Neural progenitor cell (in vitro differentiated cells): ENCODE measurements around the gene CHRM5. TPM values are rescaled to one million over a fixed set of nuclear protein-coding genes. Genes with fewer than 3 reads are reported as not detected.

ENCODE experiments used
- DNase-seq: peaks from one replicate; pipeline ENCODE4 v3.0.0-alpha.2; 2016; ENCODE audit warnings: low spot score
- H2AFZ ChIP-seq: fragments of 200-600 bp; sonication (generic); replicated peaks from 2 replicates; pipeline ENCODE4 v1.6.1; 2016; ENCODE audit warnings: antibody characterized with exemption
- H3F3A ChIP-seq: fragments of 200-600 bp; sonication (generic); 2 replicates; pipeline ENCODE4 v1.6.1; 2016; ENCODE audit warnings: antibody characterized with exemption, low read depth
- H3K27ac ChIP-seq: fragments of 200-600 bp; sonication (generic); 2 replicates; pipeline ENCODE4 v1.5.1; 2016; ENCODE audit warnings: mild to moderate bottlenecking
- H3K27me3 ChIP-seq: fragments of 200-600 bp; sonication (generic); 2 replicates; pipeline ENCODE4 v1.6.1; 2016; ENCODE audit warnings: mild to moderate bottlenecking, moderate library complexity
- H3K36me3 ChIP-seq: fragments of 200-600 bp; sonication (generic); 2 replicates; pipeline ENCODE4 v1.5.1; 2016
- H3K4me1 ChIP-seq: fragments of 200-600 bp; sonication (generic); 2 replicates; pipeline ENCODE4 v1.6.1; 2016; ENCODE audit warnings: mixed run types
- H3K4me2 ChIP-seq: fragments of 200-600 bp; sonication (generic); 2 replicates; pipeline ENCODE4 v1.6.1; 2016
- H3K4me3 ChIP-seq: fragments of 200-600 bp; sonication (generic); 2 replicates; pipeline ENCODE4 v1.5.1; 2016
- H3K79me2 ChIP-seq: fragments of 200-600 bp; sonication (generic); 2 replicates; pipeline ENCODE4 v1.6.1; 2016; ENCODE audit warnings: low read depth
- H3K9ac ChIP-seq: fragments of 200-600 bp; sonication (generic); 2 replicates; pipeline ENCODE4 v1.6.1; 2016
- H3K9me3 ChIP-seq: fragments of 200-600 bp; sonication (generic); 2 replicates; pipeline ENCODE4 v1.5.1; 2016; ENCODE audit warnings: low read depth
- H4K20me1 ChIP-seq: fragments of 200-600 bp; sonication (generic); 2 replicates; pipeline ENCODE4 v1.6.1; 2016; ENCODE audit warnings: low read depth
- H3K27ac Mint-ChIP-seq: 3 replicates; pipeline ENCODE4 v1.8.0; 2021; ENCODE audit warnings: mixed read lengths
- H3K27me3 Mint-ChIP-seq: 2 replicates; pipeline ENCODE4 v1.8.0; 2022; ENCODE audit warnings: low read depth, mild to moderate bottlenecking, inconsistent platforms, moderate library complexity, mixed read lengths; ENCODE audit not compliant: insufficient read depth
- H3K36me3 Mint-ChIP-seq: 3 replicates; pipeline ENCODE4 v1.8.0; 2021; ENCODE audit warnings: mixed read lengths
- H3K4me1 Mint-ChIP-seq: 3 replicates; pipeline ENCODE4 v1.8.0; 2021; ENCODE audit warnings: mixed read lengths
- H3K4me3 Mint-ChIP-seq: 3 replicates; pipeline ENCODE4 v1.8.0; 2021; ENCODE audit warnings: mild to moderate bottlenecking, moderate library complexity, mixed read lengths
- H3K9me3 Mint-ChIP-seq: 3 replicates; pipeline ENCODE4 v1.8.0; 2020; ENCODE audit warnings: mixed read lengths
- EZH2 ChIP-seq: fragments of 200-600 bp; sonication (generic); IDR thresholded peaks from 2 replicates; pipeline ENCODE4 v1.6.1; 2017; ENCODE audit warnings: antibody characterized with exemption, mild to moderate bottlenecking, moderate library complexity
- EZH2phosphoT487 ChIP-seq: fragments of 200-600 bp; sonication (generic); IDR thresholded peaks from 2 replicates; pipeline ENCODE4 v1.6.1; 2017; ENCODE audit warnings: antibody characterized with exemption
- total RNA-seq: library from RNA; depleted of rRNA; stranded (reverse); fragments of >200 nt; gene quantifications from 2 replicates; pipeline ENCODE4 v1.2.3, GENCODE V29; 2015; ENCODE audit warnings: low replicate concordance
- TF ChIP-seq, protein P1 (sequence below): fragments of 200-600 bp; sonication (generic); IDR thresholded peaks from 2 replicates; pipeline ENCODE4 v1.5.1; 2017; ENCODE audit warnings: antibody characterized with exemption, mild to moderate bottlenecking

CHRM5 gene
- total RNA-seq, 1 donor from 2014 or later, result not detected

DNA sequence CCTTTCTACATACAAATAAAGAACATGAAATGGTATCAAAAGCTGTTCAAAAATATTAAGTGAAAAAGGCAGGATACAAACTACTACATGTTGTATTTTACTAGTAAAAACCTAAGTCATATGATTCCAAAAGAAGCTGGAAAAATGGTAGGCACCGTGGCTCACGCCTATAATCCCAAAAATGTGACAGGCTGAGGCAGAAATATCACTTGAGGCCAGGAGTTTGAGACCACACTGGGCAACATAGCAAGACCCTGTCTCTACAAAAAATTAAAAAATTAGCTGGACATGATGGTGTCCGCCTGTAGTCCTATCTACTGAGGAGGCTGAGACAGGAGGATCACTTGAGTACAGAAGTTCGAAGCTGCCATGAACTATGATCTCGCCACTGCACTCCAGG, 131.6 kb downstream of the CHRM5 start:
- peaks cover 50% of the 10 kb centered on the region for H3K79me2 ChIP-seq
- no peak overlapping the region for H3K27ac Mint-ChIP-seq

DNA sequence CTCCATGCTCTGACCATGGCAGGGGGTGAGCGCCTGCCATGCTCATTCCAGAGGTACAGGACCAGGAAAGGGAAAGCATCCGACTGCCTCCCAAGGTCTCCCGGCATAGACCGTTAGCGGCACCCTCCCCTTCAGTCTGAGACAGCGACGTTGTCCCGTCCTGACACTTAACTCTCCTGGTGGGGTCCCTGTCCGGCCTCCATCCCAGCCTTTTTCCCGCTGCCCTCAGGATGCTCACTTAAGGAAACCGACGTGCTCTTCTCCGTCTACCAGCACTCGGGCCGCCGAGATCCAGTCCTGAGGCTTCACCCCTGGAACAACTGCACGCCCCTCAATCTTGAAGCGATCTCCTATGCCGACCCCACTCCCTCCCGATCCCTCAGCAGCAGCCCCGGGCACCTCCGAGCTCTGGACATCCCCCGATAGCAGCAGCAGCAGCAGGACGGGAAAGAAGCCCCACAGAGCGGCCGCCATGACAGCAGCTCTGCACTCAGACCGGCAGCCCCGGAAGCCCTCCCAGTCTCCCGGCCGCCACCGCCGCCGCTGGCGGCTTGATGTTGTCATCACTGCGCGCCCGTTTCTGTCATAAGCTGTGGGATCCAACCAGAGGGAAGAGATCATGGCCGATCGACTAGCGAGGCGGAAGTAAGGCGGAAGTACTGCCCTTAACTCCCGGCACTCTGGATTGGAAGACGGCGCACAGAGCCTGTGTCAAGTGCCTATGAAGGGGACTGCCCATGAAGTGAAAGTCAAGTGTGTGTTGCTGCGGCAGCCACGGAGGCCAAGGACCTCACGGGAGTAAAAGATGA, 133.3 kb downstream of the CHRM5 start, which contains the start of the genes EMC7 and PGBD4:
EMC7 (minus strand) TSS at position 497 of the 809 bp plus-strand sequence; CDS start at position 474, 23 bp downstream.
PGBD4 (plus strand) TSS at position 718 of the 809 bp plus-strand sequence. CDS start 449 bp downstream, outside the sequence.
- Mint-ChIP-seq H3K9me3 (no peaks in the 10 kb centered on the region), H3K4me3 (peak within 1 kb of the TSS; percentile 94), H3K4me1 (peaks cover 17% of the 10 kb centered on the region), H3K27ac (peak within 1 kb of the TSS; percentile 98), H3K36me3 (peaks cover 3% of the 10 kb centered on the region), H3K27me3 (peaks cover 2% of the 10 kb centered on the region)
- Histone ChIP-seq H3K27me3 (no peaks in the 10 kb centered on the region), H3K79me2 (peaks cover 42% of the 10 kb centered on the region), H3K36me3 (no peaks in the 10 kb centered on the region), H3K4me2 (peak within 1 kb of the TSS; percentile 85), H4K20me1 (no peaks in the 10 kb centered on the region), H2AFZ (peak within 1 kb of the TSS; percentile 79), H3K27ac (peak within 1 kb of the TSS; percentile 19), H3K4me3 (peak within 1 kb of the TSS; percentile 70), H3K4me1 (peaks cover 5% of the 10 kb centered on the region), H3K9me3 (no peaks in the 10 kb centered on the region), H3K9ac (peak within 1 kb of the TSS; percentile 80), H3F3A (no peaks in the 10 kb centered on the region)
- peak; percentile 98 for DNase-seq
- TF ChIP-seq EZH2phosphoT487 (no peak), EZH2 (no peak)
- TF ChIP-seq, protein P1, sequence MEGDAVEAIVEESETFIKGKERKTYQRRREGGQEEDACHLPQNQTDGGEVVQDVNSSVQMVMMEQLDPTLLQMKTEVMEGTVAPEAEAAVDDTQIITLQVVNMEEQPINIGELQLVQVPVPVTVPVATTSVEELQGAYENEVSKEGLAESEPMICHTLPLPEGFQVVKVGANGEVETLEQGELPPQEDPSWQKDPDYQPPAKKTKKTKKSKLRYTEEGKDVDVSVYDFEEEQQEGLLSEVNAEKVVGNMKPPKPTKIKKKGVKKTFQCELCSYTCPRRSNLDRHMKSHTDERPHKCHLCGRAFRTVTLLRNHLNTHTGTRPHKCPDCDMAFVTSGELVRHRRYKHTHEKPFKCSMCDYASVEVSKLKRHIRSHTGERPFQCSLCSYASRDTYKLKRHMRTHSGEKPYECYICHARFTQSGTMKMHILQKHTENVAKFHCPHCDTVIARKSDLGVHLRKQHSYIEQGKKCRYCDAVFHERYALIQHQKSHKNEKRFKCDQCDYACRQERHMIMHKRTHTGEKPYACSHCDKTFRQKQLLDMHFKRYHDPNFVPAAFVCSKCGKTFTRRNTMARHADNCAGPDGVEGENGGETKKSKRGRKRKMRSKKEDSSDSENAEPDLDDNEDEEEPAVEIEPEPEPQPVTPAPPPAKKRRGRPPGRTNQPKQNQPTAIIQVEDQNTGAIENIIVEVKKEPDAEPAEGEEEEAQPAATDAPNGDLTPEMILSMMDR, result no peak

More for the DNA sequence above, 131.6 kb downstream of the CHRM5 start:
- peaks cover 4% of the 10 kb centered on the region for H3K36me3 Mint-ChIP-seq
- H3K9ac ChIP-seq, result no peak overlapping the region
- H3K4me3 ChIP-seq, result no peak overlapping the region
- H3K4me2 ChIP-seq, result peak overlapping the region; percentile 8
- no peak for DNase-seq
- peaks cover 5% of the 10 kb centered on the region for H3K4me1 ChIP-seq
- peak overlapping the region; percentile 74 for H3K4me3 Mint-ChIP-seq
- H3K27me3 ChIP-seq, result no peaks in the 10 kb centered on the region
- H4K20me1 ChIP-seq, result no peaks in the 10 kb centered on the region
- H3K36me3 ChIP-seq, result peaks cover 8% of the 10 kb centered on the region
- H3K9me3 ChIP-seq, result no peaks in the 10 kb centered on the region
- H3K9me3 Mint-ChIP-seq, result no peaks in the 10 kb centered on the region
- no peak overlapping the region for H2AFZ ChIP-seq
- H3K27ac ChIP-seq, result no peak overlapping the region
- TF ChIP-seq EZH2 (no peak), EZH2phosphoT487 (no peak)
- TF ChIP-seq, protein P1, result no peak
- H3F3A ChIP-seq, result no peaks in the 10 kb centered on the region
- H3K27me3 Mint-ChIP-seq, result peaks cover 2% of the 10 kb centered on the region
- peaks cover 17% of the 10 kb centered on the region for H3K4me1 Mint-ChIP-seq

- Mint-ChIP-seq H3K27me3 (peaks cover 2% of the 10 kb centered on the region), H3K27ac (peak overlapping the region; percentile 98), H3K4me1 (peaks cover 17% of the 10 kb centered on the region), H3K9me3 (no peaks in the 10 kb centered on the region), H3K36me3 (peaks cover 3% of the 10 kb centered on the region), H3K4me3 (peak overlapping the region; percentile 94)
- Histone ChIP-seq H3K4me2 (peak overlapping the region; percentile 85), H3K9ac (no peak overlapping the region), H3K9me3 (no peaks in the 10 kb centered on the region), H3K27ac (no peak overlapping the region), H3K4me1 (peaks cover 5% of the 10 kb centered on the region), H3F3A (no peaks in the 10 kb centered on the region), H3K36me3 (no peaks in the 10 kb centered on the region), H4K20me1 (no peaks in the 10 kb centered on the region), H2AFZ (peak overlapping the region; percentile 79), H3K4me3 (peak overlapping the region; percentile 70), H3K79me2 (peaks cover 40% of the 10 kb centered on the region), H3K27me3 (no peaks in the 10 kb centered on the region)
- DNase-seq, result no peak
- no peak for TF ChIP-seq EZH2phosphoT487
These were observed 134.1 kb downstream of the CHRM5 start for GRCh38 chr15:34102175-34102925.
